Measurements from ENCODE around the gene PXDN.
"Not testable (repeated sequence)": the region's sequence is repeated elsewhere in the genome, so short reads cannot be mapped to it uniquely, and the experiment has no call there.

PXDN gene

GRCh38 chr2:1718339-1719220 is 25.7 kb downstream of the PXDN start:
- DNase-seq, result no peak

GRCh38 chr2:1717113-1717512 is 27.2 kb downstream of the PXDN start:
- no peak for DNase-seq

DNA sequence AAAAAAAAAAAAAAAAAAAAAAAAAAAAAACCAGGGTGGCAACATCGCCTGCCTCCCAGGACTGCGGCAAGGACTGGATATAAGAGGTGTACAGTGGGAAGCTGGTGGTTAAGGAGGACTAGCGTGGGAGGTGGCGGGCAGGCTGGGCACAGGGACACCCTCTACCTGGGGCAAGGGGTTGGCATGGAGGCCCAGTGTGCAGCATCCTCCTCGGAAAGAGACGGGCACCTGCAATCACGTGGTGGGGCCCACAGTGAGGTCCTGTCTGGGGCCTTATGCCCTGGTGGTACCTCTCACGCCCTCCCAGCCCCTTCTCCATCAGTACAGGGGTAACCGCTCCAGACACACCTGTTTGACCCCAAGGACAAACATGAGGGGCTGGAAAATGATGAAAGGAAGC is 27.9 kb downstream of the PXDN start:
- no peak for DNase-seq

DNA sequence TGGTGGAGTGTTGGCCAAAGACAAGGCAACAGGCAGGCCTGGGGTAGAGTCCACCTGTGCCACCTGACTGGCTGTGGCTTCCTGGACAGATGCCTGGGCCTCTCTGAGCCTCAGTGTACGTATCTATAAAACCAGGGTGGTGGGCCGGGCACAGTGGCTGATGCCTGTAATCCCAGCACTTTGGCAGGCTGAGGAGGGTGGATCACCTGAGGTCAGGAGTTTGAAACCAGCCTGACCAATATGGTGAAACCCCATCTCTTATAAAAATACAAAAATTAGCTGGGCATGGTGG is 28.4 kb downstream of the PXDN start:
- DNase-seq, result not testable (repeated sequence)

DNA sequence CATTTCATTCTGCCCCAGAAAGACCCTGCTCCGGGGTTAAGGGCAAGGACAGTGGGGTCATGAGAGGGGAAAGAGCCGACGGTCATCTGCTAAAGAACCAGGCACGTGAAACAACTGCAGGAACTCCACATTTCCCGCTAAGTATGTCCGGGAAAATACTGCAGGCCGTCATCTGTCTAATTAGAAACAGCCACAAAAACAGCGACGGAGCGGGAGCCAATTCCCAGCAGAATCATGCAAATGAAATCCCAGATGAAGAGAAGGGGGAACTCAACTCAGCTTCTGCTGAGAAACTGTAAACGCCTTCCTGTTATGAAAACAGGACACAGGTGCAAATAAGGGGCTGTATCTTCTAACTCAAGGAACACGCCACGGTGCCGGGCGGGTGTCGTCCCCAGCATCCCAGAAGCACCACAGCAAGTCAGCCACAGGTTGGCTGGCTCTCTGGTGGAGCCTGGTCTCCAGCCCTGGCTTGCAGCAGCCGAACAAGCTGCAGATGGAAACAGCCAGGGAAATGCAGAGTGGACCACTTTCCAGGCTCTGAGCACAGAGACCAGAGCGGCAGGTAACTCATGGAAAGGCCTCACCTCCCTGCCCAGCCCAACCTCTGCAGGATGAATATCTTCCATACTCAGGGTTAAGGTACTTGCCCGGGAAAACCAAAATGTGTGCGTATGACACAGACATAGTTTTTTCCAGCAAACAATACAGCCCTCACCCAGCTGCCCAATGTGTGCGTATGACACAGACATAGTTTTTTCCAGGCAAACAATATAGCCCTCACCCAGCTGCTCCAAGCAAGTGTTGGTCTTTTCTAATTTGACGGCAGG is 28.9 kb downstream of the PXDN start:
- no peak for DNase-seq

GRCh38 chr2:1714291-1715064 is 29.8 kb downstream of the PXDN start:
- DNase-seq, result no peak

- no peak for DNase-seq
Measured at GRCh38 chr2:1713839-1714236, 30.5 kb downstream of the PXDN start.

DNA sequence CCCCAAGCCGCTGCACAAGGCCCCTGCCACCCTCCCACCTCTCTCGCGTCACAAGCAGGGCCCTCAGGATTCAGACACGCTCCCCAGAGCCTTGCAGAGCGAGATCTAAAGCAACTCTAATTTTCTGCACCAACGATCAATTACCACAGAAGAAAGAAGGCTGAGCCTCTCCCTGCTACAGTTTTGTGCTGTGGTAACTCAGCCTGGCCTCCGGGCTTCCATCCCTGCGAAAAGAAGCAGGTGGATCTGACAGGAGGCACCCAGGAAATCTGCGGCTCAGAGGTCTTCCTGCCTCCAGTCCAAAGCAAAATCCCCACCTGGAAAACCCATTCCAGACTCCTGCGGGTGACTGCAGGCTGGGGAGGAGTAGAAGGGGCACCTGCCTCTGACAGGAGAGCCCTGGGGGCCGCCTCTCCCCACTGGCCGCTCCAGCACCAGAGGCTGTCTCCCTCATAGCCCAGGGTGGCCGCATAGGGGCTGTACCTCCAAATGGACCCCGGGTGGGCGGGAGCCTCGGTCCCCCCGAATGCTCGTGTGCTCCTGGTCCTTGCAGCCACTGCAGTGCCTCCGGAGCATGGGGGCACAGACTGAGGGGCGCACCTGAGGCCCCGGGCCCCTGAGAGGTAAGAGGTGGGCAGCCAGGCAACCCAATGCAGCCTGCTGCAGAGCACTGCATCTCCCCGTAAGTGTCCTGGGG is 31.0 kb downstream of the PXDN start:
- DNase-seq, result no peak

GRCh38 chr2:1709946-1710560 is 34.3 kb downstream of the PXDN start:
- no peak for DNase-seq

- no peak for DNase-seq
Measured at GRCh38 chr2:1709335-1709605, 35.0 kb downstream of the PXDN start.

- no peak for DNase-seq
Measured at GRCh38 chr2:1708476-1709334, 35.6 kb downstream of the PXDN start.

GRCh38 chr2:1707771-1708418 is 36.4 kb downstream of the PXDN start:
- DNase-seq, result no peak

GRCh38 chr2:1706089-1706841 is 38.0 kb downstream of the PXDN start:
- not testable (repeated sequence) for DNase-seq

- no peak for DNase-seq
Measured at GRCh38 chr2:1705557-1706076, 38.7 kb downstream of the PXDN start.

DNA sequence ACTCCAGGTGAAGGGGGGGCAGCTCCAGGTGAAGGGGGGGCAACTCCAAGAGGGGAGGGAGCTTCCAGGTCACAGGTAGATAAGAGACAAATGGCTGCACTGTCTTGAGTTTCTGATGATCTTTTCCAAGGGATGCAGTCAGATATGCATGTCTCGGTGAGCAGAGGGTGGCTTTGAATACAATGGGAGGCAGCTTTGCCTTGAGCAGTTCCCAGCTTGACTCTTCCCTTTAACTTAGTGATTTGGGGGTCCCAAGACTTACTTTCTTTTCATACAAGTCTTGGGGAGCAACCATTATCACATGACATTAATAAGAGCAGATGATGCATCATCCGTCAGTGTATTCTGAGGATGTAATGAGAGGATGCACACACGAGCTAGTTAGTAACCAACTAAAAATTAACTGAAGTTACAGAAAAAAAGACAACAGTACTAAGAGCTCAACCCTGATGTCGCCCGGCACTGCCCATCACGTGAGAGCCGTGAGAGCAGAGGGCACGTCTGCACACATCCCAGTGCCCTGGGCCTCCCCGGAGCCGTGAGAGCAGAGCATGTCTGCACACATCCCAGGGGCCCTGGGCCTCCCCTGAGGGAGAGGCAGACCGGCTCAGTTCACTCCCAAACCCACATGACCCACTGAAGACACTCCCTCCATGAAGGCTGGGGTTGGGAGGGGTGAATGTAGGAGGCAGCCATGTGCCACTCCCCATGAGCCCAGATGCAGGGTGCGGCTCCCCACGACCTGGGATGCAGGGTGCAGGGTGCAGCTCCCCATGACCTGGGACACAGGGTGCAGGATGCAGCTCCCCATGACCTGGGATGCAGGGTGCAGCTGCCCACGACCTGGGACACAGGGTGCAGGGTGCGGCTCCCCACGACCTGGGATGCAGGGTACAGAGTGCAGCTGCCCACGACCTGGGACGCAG is 39.4 kb downstream of the PXDN start:
- DNase-seq, result no peak

DNA sequence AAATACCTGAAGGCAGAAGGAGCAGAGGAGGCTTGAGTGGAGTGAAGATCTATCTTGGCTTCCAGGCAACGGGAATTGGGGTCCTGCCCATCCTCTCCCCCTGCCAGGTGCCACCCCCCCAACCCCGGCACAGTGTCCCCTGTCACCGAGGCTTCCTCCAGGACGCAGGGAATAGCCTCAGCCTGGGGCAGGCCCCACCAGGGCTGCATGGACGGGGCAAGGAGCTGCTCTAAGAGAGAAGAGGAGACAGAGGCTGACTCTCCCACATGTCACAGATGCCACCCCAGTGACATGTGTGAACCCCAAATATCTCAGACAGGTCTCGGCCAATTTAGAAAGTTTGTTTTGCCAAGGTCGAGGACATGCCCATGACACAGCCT is 42.1 kb downstream of the PXDN start:
- DNase-seq, result no peak

- no peak for DNase-seq
Measured at GRCh38 chr2:1701556-1702185, 42.6 kb downstream of the PXDN start.

DNA sequence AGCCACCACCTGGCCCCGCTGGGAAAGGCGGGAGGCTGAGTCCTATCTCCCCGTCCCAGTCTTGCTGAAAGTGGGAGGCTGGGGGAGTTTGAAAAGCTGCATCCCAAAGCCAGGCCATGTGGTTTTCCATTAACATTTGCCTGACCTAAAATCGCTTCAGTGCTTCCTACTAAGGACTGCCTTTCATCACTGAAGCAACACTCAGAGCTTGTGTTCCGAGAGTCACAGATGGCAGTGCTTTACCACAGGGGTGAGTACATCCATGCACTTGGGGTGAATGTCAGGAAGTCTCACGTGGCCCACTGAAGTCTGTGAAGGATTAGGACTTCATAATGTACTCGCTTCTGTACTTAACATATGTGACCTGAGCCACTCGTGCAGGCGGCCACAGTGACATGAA is 43.3 kb downstream of the PXDN start:
- DNase-seq, result no peak
